ENCODE data around the gene MECR. TPM values are rescaled to one million over a fixed set of nuclear protein-coding genes. Genes with fewer than 3 reads are reported as not detected.
A peak's percentile ranks its signal among the peaks of the same experiment; 100 is the strongest.

MECR gene
- total and polyA plus RNA-seq, 10 of the 15 experiments (the other 5 are each of a cell fraction or from before 2014, with no cell fraction given) = 7.6 to 66.3 (median 38.7) TPM

- TF ChIP-seq ZZZ3 (IDR thresholded peaks at IDR 0.05; ENCODE audit: control insufficient read depth, insufficient read length, low read depth) (no peak), CEBPB (IDR thresholded peaks at IDR 0.05; ENCODE audit: borderline replicate concordance in 1 of 2, low read depth in 2 of 2, low read length in 2 of 2) (no peak), MTA3 (IDR thresholded peaks at IDR 0.05; ENCODE audit: borderline replicate concordance, low read length) (no peak), E4F1 (IDR thresholded peaks at IDR 0.05; ENCODE audit: borderline replicate concordance, partially characterized antibody) (no peak), NR2C2 (IDR thresholded peaks at IDR 0.05; ENCODE audit: borderline replicate concordance, control insufficient read depth, insufficient read length, low read depth) (no peak), NFIC (IDR thresholded peaks at IDR 0.05; ENCODE audit: low read depth, low read length) (no peak), SKIL (IDR thresholded peaks at IDR 0.05; ENCODE audit: low read depth, poor library complexity, severe bottlenecking) (no peak), WRNIP1 (IDR thresholded peaks at IDR 0.05; ENCODE audit: borderline replicate concordance, low read depth, low read length) (no peak), ZNF384 (IDR thresholded peaks at IDR 0.05; ENCODE audit: borderline replicate concordance, low read depth, low read length) (no peak), ASH2L (IDR thresholded peaks at IDR 0.05; ENCODE audit: borderline replicate concordance, low read depth) (no peak), ZSCAN29 (IDR thresholded peaks at IDR 0.05) (no peak), PAX5 (IDR thresholded peaks at IDR 0.05; ENCODE audit: borderline replicate concordance, low read depth, low read length) (peak; percentile 39; the same call in 1 of the 2 replicates), EGR1 (IDR thresholded peaks at IDR 0.05; ENCODE audit: borderline replicate concordance in 1 of 2, low read depth in 2 of 2, low read length in 2 of 2) (0 out of 3 replicates have a peak, but pooled peaks of 1 of the 2 experiments have one; percentile 17), NFYB (IDR thresholded peaks at IDR 0.05; ENCODE audit: insufficient read depth, low read depth, low read length) (peak; percentile 71; the same call in 1 of the 2 replicates), TAF1 (IDR thresholded peaks at IDR 0.05; ENCODE audit: borderline replicate concordance, low read depth, low read length) (peak; percentile 66; the same call in 1 of the 2 replicates), ZNF622 (IDR thresholded peaks at IDR 0.05) (no peak), HDAC6 (IDR thresholded peaks at IDR 0.05; ENCODE audit: unreplicated experiment) (no peak), SREBF1 (IDR thresholded peaks at IDR 0.05; ENCODE audit: low read length) (no peak), EZH2 (IDR thresholded peaks at IDR 0.05; ENCODE audit: borderline replicate concordance, control insufficient read depth, low read depth, low read length) (no peak), TCF7 (IDR thresholded peaks at IDR 0.05; ENCODE audit: borderline replicate concordance) (no peak), MXI1 (IDR thresholded peaks at IDR 0.05; ENCODE audit: low read depth, low read length) (peak; percentile 97), PML (IDR thresholded peaks at IDR 0.05; ENCODE audit: low read length) (peak; percentile 61; the same call in 1 of the 2 replicates), MLLT1 (IDR thresholded peaks at IDR 0.05) (no peak), SUPT20H (IDR thresholded peaks at IDR 0.05; ENCODE audit: borderline replicate concordance, control insufficient read depth, low read depth, low read length) (no peak)
Observed at GRCh38 chr1:29230553-29231378, at the start of gene MECR (continued).
